Measurements from ENCODE around the gene EXD3. TPM values are rescaled to one million over a fixed set of nuclear protein-coding genes. Genes with fewer than 3 reads are reported as not detected.

The EXD3 gene
- polyA plus RNA-seq, 1 of the 3 experiments (the other 2 are of a cell fraction), result 11.5 TPM

GRCh38 chr9:137273611-137274320 is 149.2 kb downstream of the EXD3 start:
- H3K4me3 ChIP-seq (ENCODE audit: low read depth in 2 of 2, low read length in 1 of 2), result no peak overlapping the region
- H3K4me2 ChIP-seq, result no peak overlapping the region
- no peaks in the 10 kb centered on the region for H3K9me2 ChIP-seq
- no peak overlapping the region for H2AFZ ChIP-seq (ENCODE audit: low read depth)
- no peak overlapping the region for H3K27ac ChIP-seq (ENCODE audit: low read depth in 2 of 2, low read length in 1 of 2)
- POLR2A ChIA-PET, result interaction anchor here (1.0 to 1.5 kb wide), 4 partner anchors 9 to 51 kb away, joined by 3 to 8 read pairs (median 4); no protein-coding TSS in a partner anchor
- 0 out of 2 replicates have a peak, but pooled peaks cover 3% of the 10 kb centered on the region for H4K20me1 ChIP-seq (ENCODE audit: insufficient read depth)
- no peaks in the 10 kb centered on the region for H3K79me2 ChIP-seq (ENCODE audit: insufficient read depth)
- H3K36me3 ChIP-seq (replicated peaks in 1 of 2; ENCODE audit: control insufficient read depth in 1 of 2, insufficient read depth in 2 of 2, low read length in 1 of 2), result peaks cover 7 to 31% of the 10 kb centered on the region in 2 experiments
- H3F3A ChIP-seq (replicated peaks; ENCODE audit: insufficient read depth), result peaks cover 8% of the 10 kb centered on the region
- H3K9me3 ChIP-seq, result no peaks in the 10 kb centered on the region
- 90% methylated on average over 10 of the region's 15 CpGs for WGBS (ENCODE audit: low lambda C conversion rate)
- H3K9ac ChIP-seq, result no peak overlapping the region
- no peaks in the 10 kb centered on the region; a peak in 2 of 4 replicates for H3K4me1 ChIP-seq (ENCODE audit: control insufficient read depth in 1 of 2, insufficient read depth in 2 of 2, low read depth in 1 of 2, low read length in 1 of 2)
- CTCF ChIA-PET, result interaction anchor here (0.9 to 2.8 kb wide), 5 partner anchors 12 to 149 kb away, joined by 3 to 18 read pairs (median 8); partner anchors contain the start of genes EXD3 and NOXA1
- no peak for DNase-seq
- no peak for TF ChIP-seq JUND (IDR thresholded peaks at IDR 0.05)
- TF ChIP-seq GATA2 (CRISPR knock-in tag; IDR thresholded peaks at IDR 0.05), result no peak
- no peak for TF ChIP-seq FOSL2 (IDR thresholded peaks at IDR 0.05; ENCODE audit: borderline replicate concordance, low read depth)
- no peak for TF ChIP-seq NFIC (IDR thresholded peaks at IDR 0.05; ENCODE audit: borderline replicate concordance)
- TF ChIP-seq, protein P1, sequence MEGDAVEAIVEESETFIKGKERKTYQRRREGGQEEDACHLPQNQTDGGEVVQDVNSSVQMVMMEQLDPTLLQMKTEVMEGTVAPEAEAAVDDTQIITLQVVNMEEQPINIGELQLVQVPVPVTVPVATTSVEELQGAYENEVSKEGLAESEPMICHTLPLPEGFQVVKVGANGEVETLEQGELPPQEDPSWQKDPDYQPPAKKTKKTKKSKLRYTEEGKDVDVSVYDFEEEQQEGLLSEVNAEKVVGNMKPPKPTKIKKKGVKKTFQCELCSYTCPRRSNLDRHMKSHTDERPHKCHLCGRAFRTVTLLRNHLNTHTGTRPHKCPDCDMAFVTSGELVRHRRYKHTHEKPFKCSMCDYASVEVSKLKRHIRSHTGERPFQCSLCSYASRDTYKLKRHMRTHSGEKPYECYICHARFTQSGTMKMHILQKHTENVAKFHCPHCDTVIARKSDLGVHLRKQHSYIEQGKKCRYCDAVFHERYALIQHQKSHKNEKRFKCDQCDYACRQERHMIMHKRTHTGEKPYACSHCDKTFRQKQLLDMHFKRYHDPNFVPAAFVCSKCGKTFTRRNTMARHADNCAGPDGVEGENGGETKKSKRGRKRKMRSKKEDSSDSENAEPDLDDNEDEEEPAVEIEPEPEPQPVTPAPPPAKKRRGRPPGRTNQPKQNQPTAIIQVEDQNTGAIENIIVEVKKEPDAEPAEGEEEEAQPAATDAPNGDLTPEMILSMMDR (IDR thresholded peaks at IDR 0.05), result no peak
- TF ChIP-seq, protein P2, sequence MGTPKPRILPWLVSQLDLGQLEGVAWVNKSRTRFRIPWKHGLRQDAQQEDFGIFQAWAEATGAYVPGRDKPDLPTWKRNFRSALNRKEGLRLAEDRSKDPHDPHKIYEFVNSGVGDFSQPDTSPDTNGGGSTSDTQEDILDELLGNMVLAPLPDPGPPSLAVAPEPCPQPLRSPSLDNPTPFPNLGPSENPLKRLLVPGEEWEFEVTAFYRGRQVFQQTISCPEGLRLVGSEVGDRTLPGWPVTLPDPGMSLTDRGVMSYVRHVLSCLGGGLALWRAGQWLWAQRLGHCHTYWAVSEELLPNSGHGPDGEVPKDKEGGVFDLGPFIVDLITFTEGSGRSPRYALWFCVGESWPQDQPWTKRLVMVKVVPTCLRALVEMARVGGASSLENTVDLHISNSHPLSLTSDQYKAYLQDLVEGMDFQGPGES (IDR thresholded peaks at IDR 0.05; ENCODE audit: low read depth, low read length), result no peak
- TF ChIP-seq RAD21 (IDR thresholded peaks at IDR 0.05; ENCODE audit: low read length), result no peak
- no peak for TF ChIP-seq NRF1 (IDR thresholded peaks at IDR 0.05; ENCODE audit: low read depth, low read length)
- no peak for TF ChIP-seq EZH2phosphoT487 (IDR thresholded peaks at IDR 0.05; ENCODE audit: borderline replicate concordance, low read depth)
- no peak for TF ChIP-seq YY1 (IDR thresholded peaks at IDR 0.05; ENCODE audit: low read depth)
- no peak for TF ChIP-seq EP300 (IDR thresholded peaks at IDR 0.05; ENCODE audit: borderline replicate concordance in 1 of 2, low read depth in 1 of 2, low read length in 1 of 2)
- TF ChIP-seq RCOR1 (IDR thresholded peaks at IDR 0.05; ENCODE audit: low read length), result no peak
- no peak for TF ChIP-seq GABPA (IDR thresholded peaks at IDR 0.05; ENCODE audit: low read depth)
- TF ChIP-seq RFX5 (IDR thresholded peaks at IDR 0.05; ENCODE audit: low read length), result no peak
- TF ChIP-seq ELF1 (IDR thresholded peaks at IDR 0.05), result no peak
- TF ChIP-seq TAF1 (IDR thresholded peaks at IDR 0.05; ENCODE audit: borderline replicate concordance, low read depth, low read length), result no peak
- TF ChIP-seq POLR2AphosphoS5 (IDR thresholded peaks at IDR 0.05; ENCODE audit: low read depth, low read length), result no peak
- no peaks in the 10 kb centered on the region for H3K27me3 ChIP-seq (ENCODE audit: insufficient read depth)

All from SK-N-SH (cell line).